Measurements from ENCODE around the gene ASH1L.
"Not testable (repeated sequence)": the region's sequence is repeated elsewhere in the genome, so short reads cannot be mapped to it uniquely, and the experiment has no call there.

Gene ASH1L

DNA sequence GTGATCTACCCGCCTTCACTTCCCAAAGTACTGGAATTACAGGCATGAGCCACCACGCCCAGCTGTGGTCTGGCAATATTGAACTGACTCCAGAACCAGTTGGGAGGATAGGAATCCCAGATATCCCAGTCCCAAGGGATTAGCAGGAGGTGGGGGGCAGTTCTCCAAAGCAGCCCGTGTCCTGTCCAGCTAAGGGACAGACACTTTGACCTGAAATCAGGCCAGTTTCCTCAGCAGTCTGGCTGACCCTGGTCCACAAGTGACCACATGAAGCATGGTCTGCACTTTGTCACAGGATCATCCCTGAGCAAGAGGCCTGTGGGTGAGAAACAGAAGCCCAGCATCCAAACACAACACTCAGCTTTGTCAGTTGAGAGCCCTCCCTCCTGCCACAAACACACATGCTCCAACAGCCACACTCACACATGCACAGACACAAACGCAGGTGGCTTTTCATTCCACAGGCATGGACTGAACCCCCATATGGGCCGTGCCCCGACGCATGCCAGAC lies 256.7 kb downstream of the ASH1L start:
- DNase-seq (ENCODE audit: low read depth), result no peak

DNA sequence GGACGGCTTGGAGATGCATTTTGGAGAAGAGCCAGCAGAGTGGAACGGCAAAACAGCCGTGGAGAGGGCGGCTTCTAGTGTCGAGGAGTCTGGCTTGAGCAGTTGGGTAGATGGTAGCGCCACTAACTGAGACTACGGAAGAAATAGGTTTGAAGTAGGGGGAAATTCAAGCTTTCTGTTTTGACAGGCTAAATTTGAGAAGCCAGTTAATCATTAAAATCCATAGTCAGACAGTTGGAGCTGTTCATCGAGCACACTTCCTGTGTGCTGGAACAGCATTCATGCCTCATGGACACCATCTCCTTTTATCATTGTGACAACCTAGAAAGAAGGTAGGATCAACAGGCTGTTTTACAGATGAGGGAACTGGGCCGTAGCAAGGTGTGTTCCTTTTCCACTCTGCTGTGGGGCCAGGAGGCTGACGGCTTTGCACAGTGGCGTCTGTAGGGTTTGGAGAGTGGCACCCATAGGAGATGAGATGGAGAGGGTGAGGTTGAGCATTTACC lies 258.0 kb downstream of the ASH1L start:
- DNase-seq (ENCODE audit: low read depth), result no peak

DNA sequence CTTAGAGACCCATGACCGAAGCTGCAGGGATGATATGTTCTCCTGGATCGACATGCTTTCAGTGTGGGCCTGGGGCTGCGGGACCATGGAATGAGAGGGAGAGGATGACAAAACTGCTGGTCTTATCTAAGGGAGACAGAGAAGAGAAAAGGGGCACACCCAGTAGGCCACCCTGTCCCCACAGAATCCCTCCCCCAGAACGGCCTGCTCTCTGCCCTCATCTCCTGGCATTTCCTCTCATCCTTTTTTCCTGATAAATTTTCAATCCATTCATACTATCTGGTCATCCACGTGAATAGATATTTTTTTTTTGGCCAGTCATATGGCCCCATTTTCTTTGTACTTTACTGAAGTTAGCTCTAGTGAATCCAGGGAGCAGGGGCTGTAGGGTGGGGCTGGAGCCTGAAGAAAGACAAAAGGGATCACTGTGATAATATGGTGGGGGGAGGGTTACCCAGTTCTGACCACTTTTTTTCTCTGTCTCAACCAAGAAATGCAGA lies 261.2 kb downstream of the ASH1L start, which contains the start of gene PKLR:
Gene PKLR, minus strand, starts transcription at position 97 of the 500 bp plus-strand sequence. Its CDS starts 43 bp downstream, at position 54.
- no peak for DNase-seq (ENCODE audit: low read depth)

DNA sequence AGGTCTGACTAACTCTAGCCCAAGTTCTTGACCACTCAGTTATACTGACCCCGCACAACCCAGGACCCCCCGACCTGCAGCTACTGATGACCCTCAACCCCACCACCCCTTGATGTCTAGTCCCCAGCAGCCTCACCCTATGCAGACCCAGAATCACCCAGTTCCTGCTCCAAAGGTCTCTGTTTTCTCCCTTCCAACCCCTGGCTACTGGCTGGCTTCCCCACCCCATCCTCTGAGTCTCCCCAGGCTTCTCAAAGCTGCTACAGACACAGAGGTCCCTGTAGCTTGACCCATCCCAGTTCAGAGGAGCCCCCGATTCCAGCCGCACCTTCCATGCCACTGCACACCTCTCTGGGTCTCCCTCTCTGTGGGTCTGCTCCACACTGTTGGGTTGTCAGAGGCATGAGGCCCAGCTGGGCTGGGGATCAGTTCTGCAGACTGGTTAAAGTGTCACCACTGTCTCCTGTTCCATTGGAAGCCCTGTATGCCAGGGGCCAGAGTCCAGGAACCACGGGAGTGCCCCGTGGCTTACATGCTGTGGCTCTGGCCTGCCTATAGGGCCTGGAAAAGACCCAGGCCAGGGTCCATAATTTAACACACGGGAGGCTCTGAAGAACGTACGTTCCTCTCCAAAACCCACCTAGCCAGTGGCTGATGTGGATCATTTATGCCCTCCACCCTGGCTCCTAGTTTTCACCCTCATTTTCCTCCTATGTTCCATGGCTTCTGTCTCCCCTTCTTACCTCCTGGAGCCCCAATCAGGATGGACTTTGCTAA lies 261.9 kb downstream of the ASH1L start:
- DNase-seq (ENCODE audit: low read depth), result no peak

DNA sequence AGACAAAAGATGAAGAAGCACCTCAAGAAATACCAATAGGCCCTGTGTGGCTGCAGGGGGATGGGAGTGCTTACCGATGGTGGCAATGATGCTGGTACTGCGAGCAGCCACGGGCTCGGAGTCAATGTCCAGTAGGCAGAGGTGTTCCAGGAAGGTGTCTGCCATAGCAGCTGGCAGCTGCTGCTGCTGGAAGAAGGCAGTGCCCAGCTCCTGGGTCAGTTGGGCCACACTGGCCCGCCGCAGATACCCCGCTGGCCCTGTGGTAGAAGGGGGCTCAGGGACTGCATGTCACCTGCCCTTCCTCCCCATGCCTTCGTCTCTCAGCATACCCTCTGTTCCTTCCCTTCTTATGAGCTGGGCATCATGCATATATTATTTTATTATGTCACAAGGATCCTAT lies 262.6 kb downstream of the ASH1L start:
- DNase-seq (ENCODE audit: low read depth), result no peak

DNA sequence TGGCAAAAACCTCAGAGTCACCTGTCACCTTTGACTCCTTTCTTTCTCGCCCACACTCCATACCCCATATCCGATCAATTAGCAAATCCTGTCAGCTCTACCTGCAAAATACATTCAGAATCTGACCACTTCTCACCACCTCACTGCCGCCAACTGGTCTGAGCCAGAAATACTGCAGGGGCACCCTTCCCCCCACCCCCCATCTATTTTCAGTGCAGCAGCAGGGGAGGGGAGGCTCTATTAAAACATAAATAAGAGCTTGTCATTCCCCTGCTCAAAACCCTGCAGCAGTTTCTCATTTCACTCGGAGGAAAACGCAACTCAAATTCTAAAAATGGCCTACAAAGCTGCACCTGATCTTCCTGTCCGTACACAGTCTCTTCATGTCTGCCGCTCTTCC lies 265.2 kb downstream of the ASH1L start:
- DNase-seq (ENCODE audit: low read depth), result no peak

DNA sequence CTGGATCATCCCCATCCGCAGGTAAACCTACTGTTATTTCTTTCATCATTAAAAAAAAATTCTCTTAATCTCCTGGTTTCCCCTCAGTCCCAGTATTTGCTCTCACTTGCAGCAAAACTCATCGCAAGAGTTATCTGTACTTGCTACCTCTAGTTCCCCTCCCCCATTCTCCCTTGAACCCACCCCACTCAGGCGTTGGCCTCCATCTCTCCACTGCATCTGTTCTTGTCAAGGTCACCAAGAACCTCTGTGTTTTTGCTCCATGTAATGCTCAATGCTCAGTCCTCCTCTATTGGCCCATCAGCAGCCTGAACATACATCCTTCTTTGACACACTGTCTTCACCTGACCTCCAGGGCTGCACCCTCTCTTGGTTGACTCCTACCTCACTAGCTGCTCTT lies 265.9 kb downstream of the ASH1L start:
- no peak for DNase-seq (ENCODE audit: low read depth)

DNA sequence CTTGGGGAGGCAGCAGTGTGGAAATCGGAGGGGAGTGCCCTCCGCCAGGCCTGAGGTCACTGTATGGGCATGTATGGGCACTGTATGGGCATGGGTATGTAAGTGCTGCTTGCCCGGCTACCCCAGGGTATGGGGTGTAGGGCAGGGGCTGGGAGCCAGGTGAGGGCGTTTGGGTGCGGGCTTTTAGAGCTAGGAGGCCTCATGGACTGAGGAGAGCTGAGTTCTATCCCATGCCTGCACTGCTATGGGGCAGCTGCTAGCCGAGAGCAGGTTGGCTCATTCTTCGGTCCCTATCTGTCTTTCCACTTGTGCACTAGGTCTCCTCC lies 266.7 kb downstream of the ASH1L start:
- no peak for DNase-seq (ENCODE audit: low read depth)

DNA sequence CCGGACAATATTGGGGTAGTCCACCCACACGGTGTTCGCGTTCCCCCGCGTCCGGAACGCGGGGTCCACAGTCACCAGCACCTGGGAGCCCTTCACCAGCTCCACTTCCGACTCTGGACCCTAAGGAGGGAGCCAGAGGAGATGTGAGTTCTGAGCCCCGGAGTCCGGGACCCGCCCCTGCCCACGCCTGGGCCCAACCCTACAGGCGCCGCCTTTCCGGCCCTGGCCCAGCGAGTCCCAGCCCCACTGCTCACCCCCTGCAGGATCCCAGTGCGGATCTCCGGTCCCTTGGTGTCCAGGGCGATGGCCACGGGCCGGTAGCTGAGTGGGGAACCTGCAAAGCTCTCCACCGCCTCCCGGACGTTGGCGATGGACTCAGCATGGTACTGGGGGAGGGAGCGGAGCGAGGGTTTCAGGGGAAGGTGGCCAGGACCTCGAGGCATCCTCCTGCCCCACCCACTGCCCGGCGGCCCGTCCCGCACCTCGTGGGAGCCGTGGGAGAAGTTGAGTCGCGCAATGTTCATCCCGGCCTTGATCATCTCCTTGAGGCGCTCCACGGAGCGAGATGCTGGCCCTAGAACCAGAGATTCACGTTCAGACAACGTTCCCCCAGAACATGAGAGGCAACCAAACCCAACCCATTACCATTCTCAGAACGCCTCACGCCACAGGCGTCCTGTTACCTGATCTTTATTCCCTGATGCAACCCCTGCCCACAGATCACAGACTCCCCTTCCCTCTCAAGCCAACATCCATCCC lies 267.2 kb downstream of the ASH1L start:
- no peak for DNase-seq (ENCODE audit: low read depth)

DNA sequence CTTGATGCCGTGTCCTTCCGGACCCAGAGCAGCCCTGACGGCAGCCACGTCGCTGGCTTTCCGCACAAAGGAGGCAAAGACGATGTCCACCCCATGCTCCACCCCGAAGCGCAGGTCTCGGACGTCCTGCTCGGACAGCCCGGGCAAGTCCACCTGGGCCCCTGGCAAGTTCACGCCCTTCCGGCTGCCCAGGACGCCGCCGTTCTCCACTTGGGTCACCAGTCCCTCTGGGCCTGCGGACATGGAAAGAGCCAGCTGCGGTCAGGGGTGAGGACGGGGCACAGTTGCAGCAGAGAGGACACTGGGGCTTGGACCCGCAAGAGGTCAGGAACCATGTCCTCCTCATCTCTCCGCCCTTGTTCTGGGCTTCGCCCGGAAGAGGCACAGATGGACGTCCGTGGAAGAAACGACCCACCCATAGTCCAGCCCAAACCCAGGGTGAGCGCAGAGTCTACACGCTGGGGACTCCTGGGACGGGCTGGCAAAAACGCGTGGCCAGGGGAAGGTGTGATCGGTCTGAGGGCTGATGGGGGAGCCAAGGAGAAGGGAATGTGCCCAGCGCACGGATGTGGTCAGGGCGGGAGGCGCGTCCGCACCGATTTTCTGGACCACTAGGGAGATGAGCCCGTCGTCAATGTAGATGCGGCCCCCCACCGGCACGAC lies 268.0 kb downstream of the ASH1L start:
- DNase-seq (ENCODE audit: low read depth), result no peak

DNA sequence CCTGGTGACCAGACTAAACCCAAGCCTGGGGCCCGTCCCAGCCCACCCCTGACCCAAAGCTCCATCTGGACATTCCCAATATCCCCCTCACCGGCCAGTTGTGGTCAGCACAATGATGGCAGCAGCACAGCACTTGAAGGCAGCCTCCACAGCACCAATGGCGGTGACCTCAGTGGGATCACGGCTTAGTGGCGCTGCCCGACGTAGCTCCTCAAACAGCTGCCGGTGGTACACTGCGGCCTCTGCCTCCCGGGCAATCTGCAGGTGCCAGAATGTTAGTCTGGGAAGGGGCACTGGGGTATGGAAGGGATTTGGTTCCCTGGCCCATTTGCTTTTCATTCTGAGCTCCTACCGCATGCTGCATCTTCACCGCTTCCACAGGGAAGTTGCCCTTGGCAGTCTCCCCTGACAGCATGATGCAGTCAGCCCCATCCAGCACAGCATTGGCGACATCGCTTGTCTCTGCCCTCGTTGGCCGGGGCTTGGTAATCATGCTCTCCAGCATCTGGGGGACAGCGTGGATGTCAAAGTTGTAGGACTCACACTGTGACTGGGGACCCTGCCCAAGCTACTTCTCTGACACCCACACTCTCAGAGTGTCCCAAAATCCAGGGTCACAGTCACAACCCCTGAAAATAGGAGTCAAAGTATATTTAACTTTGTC lies 269.4 kb downstream of the ASH1L start:
- DNase-seq (ENCODE audit: low read depth), result no peak

DNA sequence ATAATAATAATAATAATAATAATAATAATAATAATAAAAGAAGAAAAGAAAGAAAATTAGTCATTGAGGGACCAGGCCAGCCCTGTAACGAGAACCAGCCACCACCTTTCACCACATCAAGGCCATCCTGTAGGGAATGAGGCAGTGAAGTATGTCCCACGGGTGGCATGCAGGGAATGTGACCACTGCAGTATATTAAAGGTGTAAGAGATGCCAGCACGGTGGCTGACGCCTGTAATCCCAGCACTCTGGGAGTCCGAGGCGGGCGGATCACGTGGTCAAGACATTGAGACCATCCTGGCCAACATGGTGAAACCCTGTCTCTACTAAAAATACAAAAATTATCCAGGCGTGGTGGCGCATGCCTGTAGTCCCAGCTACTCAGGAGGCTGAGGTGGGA lies 271.6 kb downstream of the ASH1L start:
- DNase-seq (ENCODE audit: low read depth), result not testable (repeated sequence)

DNA sequence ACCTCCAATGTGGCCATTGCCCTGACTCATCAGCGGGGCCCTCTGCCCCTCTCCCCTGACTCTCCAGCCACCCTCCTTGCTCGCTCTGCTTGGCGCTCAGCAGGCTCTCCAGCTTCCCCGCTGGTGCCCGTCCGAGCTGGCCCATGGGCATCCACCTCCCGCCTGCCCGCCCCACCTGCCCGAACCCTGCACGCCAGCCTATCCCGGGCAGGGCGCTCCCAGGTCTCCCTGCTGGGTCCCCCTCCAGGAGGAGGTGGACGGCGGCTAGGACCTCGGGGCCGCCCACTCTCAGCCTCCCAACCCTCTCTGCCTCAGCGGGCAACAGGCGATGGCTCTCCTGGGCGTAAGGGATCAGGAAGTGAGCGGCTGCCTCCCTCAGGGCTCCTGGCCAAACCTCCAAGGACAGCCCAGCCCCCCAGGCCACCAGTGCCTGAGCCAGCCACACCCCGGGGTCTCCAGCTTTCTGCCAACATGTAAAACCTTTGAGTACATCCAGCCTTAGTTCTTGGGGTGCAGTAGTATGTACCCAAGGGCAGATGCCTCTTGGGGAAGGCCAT lies 274.5 kb downstream of the ASH1L start:
- no peak for DNase-seq (ENCODE audit: low read depth)

DNA sequence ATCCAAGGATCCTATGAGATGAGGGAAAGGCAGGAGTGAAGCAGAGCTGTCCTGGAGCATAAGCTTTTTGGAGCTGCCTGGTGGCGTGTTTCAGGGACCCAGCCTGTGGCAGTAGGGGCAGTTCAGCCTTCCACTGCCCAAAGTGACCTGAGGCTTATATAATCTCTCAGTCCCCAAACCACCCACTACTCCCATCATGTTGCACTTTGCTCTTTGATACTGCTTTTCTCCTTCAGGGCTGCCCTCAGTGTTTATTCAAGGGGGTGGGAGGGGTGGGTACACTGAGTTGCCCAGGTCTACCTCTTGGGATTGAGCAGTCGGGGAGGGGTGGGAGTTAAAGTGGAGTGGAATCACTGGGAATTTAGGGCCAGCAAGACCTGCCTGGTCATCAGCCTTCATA lies 276.1 kb downstream of the ASH1L start:
- no peak for DNase-seq (ENCODE audit: low read depth)

DNA sequence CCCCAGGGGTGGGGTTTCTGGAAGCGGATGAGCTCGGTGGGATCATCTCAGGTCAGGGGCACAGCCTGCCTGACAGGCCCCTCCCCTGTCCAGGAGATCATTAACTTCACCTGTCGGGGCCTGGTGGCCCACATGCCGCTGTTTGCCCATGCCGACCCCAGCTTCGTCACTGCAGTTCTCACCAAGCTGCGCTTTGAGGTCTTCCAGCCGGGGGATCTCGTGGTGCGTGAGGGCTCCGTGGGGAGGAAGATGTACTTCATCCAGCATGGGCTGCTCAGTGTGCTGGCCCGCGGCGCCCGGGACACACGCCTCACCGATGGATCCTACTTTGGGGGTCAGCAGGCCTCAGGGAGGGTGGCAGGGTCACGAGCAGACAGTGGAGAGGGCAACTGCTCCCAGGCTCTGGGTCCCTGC lies 277.0 kb downstream of the ASH1L start:
- DNase-seq (ENCODE audit: low read depth), result no peak
